GM18868 (cell line): Measurements from ENCODE around the gene NCAM1.

Experiments
- ATAC-seq: cut with Tn5 transposase; IDR thresholded peaks from one replicate; pipeline ENCODE4 v1.9.1; 2021; ENCODE audit warnings: mild to moderate bottlenecking, moderate library complexity; ENCODE audit not compliant: unreplicated experiment

Gene NCAM1

GRCh38 chr11:113082341-113082955 lies 121.2 kb downstream of the NCAM1 start:
- no peak for ATAC-seq

DNA sequence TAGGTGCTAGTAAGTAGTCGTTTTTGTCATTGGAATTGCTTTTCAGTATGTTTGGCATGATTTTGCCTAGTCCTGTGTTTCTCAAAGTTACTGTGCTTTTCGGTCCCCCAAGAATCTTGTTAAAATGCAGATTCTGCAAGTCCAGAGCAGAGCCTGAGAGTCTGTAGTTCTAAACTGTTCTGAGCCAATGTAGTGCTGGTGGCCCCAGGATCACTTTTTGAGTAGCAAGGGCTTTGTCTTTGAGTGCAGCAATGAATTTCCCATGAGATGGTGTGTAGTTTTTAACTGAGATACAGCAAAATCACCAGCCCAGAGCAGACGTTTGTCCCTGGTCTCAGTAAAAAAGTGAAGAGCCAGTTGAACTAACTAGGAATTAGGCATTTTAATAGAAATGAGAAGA lies 122.4 kb downstream of the NCAM1 start:
- ATAC-seq, result no peak

DNA sequence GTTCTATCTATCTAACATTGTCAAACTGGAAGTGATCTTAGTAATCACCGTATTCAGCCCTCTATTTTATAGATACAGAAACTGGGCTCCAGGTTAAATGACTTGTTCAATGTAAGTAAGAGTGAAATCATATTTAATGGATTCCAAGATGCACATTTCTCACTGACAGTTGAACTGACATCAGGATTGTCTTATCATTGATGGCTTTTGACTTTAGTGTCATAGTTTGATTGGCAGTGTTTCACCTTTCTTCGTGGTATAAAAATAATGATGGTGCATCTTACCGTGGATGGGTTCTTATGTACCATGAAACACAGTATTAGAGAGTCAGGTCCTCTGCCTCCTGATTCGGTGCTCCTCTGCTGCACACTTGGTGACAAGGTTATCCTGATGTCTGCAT lies 123.1 kb downstream of the NCAM1 start:
- no peak for ATAC-seq

GRCh38 chr11:113085446-113085845 lies 124.2 kb downstream of the NCAM1 start:
- ATAC-seq, result no peak

DNA sequence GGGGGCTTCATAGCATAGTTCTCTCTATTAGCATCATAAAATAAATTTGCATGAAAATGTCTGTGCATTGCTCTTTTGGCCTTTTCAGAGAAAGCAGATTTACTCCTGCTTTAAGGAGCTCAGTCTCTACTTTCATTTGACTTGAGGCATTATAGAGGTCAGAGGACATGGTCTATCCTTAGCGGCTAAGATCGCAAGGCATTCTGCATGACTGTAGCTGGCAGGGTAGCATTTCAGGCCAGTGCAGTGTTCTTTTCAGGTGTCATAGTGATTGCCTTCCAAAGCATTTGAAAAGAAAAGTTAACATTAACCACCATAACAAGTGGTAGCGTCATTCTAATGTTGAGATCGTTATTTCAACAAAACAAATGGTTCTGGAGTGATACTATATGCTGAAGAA lies 126.5 kb downstream of the NCAM1 start:
- no peak for ATAC-seq

DNA sequence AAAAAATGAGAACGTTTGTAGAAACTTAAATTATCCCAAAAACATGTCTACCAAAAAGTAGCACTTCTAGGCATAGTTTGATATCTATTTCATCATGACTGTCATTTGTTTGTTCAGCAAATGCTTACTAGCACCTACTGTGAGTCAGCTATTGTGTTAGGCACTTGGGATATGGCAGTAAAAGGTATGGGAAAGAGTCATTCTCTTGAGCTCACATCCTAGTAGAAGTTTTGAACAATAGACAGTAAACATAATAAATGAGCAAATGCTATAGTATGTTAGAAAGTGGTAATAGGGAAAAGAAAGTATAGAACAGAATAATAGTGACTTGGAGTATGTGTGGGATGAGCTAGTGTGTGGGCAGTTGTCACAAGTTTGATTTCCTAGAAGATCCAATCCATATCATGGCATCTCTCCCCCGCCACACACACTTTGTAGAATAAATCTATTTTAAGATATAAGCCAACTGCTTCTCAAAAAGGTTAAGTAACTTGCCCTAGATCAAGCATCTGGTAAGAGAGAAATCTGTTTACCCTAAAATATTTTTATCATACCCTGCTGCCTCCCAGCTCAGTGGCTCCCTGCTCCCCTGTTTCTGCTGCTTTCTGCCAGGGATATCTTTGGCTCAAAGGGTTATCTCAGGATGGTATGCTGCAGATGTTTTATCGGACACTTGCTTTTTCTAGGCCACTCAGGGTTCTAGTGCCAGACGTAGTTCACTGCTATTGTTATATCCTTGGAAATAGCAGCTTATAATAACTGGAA lies 129.7 kb downstream of the NCAM1 start:
- no peak for ATAC-seq

- ATAC-seq, result no peak
Measured at GRCh38 chr11:113091481-113091780, 130.2 kb downstream of the NCAM1 start.

GRCh38 chr11:113096648-113097047 lies 135.4 kb downstream of the NCAM1 start:
- ATAC-seq, result no peak

DNA sequence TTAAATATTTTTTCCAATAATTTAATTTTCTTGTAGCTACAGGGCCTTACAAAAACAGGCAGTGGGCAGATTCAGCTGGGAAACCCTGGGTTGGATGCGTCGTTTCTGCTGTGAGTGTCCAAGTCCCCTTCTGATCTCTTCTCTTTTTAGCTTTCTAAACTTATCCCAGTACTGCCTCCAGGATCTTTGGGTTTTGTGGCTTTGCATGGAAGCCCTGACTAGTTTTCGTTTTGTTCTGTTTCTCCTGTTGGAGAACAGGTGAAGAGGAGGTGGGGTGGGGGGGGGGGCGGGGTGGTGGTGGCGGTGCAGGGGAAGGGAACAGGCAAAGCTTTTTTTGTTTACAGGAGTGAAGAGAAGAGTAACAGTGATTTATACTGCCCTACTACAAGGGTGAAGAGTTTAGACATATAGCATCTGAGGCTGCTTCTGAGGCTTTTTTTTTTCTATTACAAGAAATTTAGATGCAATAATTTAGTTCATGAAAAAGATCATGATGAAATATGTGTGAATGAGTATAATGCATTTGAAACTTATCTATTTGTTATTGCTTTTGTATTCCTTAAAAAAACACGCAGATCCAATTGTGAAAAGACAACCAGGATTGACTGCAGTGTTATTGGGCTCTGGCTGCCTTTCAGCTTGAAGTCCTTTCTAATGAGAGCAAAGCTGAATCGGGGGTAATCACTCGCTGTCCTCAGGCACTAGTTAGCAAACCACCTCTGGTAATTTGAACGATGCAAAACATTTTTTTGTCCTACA lies 142.9 kb downstream of the NCAM1 start:
- ATAC-seq, result no peak

DNA sequence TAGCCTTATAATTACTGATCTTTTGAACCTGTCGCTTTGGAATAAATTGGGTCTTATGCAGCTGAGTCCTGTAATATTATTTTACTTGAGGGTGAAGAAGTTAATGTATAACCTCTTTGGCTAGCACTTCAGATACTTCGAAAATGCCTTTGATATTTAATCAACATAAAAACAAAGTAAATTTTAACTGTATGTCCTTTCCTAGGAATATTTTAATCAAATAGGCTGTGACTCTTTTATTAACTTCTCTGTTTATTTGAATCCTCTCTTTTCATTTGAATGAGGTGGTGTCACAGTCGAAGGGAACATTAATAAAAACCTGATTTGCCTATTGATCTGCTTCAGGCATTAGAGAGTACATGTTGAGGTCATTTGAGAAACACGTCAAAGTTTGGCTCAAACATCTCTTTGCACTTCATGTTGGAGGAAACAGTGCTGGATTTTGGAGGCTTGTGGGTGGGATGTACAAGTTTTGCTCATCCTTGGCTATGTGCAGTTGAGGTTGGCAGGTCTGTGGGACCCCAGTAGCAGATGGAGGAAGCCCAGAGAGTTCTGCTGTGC lies 143.6 kb downstream of the NCAM1 start:
- no peak for ATAC-seq

DNA sequence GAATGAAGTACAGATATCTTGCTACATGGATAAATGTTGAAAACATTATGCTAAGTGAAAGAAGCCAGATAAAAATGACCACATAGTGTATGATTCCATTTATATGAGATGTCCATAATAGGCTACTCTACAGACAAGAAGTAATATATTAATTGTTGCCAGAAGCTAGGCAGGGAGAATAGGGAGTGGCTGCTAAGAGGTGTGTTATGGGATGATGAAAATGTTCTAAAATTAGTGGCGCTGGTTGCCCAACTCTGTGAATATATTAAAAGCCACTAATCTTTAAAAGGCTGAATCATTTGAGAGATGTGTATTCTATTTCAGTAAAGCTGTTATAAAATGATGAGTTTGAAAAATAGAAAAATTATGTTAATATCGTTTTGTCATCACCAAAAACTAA lies 144.4 kb downstream of the NCAM1 start:
- ATAC-seq, result no peak

DNA sequence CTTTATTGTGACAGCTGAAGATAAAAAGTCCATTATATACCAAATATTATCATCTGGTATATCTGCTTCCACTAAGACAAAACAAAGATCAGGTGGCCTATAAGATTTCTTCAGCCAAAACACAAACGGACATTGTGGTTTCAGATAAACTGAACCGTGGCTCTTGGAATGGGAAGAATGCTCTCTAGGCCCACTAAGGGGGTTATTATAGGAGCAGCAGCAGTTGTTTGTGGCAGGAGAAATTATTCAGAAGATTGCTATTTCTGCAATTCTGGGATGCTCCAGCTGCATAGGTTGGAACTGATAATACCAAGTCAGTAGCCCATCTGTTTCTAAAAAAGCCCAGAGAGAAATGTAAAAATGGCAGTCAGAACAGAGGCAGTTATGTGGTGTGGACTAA lies 145.3 kb downstream of the NCAM1 start:
- no peak for ATAC-seq

- ATAC-seq, result no peak
Measured at GRCh38 chr11:113110046-113110445, 148.8 kb downstream of the NCAM1 start.

- ATAC-seq, result no peak
Measured at GRCh38 chr11:113111156-113111555, 149.9 kb downstream of the NCAM1 start.

DNA sequence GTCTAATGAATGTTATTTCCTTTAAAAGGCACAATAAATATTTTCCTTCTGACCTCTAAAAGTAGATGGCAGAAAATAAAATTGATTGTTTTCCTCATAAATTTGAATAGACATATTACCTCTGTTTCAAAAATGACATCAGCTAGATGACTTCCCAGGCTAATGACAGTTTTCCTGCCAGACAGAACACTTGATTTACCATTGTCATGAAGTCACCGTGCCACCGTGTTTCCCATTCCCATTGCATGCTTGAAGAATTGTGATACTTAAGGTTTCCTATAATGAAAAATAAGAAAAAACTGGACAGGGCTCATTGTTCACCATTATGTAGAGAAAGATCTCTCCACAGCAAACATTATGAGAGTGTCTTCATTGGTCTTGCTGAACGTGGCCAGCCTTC lies 151.1 kb downstream of the NCAM1 start:
- ATAC-seq, result no peak

- no peak for ATAC-seq
Measured at GRCh38 chr11:113113801-113114704, 152.8 kb downstream of the NCAM1 start.

DNA sequence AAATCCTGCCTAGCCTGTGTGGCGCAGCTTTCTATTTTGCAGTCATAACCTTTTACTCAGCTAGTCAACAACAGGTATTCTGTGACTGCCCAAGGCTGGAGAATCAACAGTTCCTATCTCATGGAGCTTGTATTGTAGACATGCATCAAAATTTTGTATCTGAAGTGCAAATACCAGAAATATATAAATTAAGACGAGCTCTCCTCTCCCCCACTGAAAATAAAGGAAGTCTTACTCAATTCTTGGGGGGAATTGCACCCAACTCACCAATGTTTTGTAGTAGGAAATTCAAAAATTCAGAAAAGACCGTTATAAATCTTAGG lies 153.4 kb downstream of the NCAM1 start:
- ATAC-seq, result no peak

GRCh38 chr11:113118104-113118503 lies 156.9 kb downstream of the NCAM1 start:
- no peak for ATAC-seq

DNA sequence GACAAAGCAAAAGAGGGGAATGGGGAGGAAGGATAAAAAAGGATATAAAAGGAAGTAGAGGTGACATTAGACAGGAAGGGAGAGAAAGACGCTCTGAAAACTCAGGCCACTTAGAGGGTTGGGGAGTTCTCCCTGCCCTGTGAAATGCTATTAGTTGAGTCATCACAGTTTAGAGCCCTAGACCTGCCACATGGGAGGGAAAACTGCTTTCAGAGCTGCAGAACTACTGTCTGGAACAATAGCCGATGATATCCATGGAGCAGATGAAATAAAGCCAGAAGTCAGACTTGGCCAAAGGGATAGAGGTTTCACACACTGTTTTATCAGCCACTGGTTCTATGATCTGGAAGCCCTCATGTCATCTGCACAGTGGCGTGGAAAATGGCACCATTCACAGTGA lies 157.9 kb downstream of the NCAM1 start:
- no peak for ATAC-seq

GRCh38 chr11:113119966-113120736 lies 158.9 kb downstream of the NCAM1 start:
- no peak for ATAC-seq
